ENCODE results near the gene SUSD4.

Gene SUSD4

DNA sequence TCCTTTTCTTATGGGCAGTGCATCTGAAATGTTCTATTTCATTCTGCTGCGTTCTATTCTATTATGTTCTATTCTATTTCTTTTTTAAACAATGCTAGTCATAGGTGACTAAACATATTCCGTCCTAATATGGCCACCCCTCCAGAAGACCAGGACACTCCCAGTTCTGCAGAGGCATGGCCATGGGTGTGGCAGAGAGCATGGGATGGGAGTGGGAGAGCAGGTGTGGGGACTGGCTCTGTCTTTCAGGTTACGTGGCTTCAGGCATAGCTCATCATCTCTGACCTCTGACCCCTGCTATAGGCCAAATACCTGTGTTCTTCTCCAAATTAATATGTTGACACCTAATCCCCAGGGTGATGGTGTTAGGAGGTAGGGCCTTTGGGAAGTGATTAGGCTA, 187.5 kb downstream of the SUSD4 start:
- DNase-seq, result no peak

GRCh38 chr1:223175633-223176032, 188.3 kb downstream of the SUSD4 start:
- no peak for DNase-seq

DNA sequence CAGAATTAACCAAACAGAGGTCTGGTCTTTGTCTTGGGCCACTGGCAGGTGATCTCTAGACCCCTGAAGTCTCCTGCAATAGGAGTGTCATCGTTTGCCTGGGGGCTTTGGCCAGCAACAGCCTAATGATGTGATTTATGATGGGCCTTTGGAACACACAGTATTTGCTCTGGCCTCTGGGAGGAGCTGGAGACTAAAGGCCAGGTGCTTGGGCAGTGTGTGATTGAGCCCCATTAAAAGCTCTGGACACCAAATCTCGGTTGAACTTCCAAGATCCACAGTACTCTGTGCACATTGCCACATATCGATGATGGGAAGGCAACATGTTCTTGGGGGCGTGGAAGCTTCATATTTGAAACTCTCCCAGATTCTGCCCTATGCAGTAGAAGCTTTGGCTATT, 188.9 kb downstream of the SUSD4 start:
- no peak for DNase-seq
